SK-N-SH treated with all-trans-retinoic acid at 6 μM for 48 hours (cell line): ENCODE data around the gene DBF4B.
"Not testable (repeated sequence)": the region's sequence is repeated elsewhere in the genome, so short reads cannot be mapped to it uniquely, and the experiment has no call there.

ENCODE experiments used
- ATAC-seq: fragments of 200-7000 bp; cut with Tn5 transposase; 3 replicates; pipeline ENCODE4 v1.9.1; 2020; ENCODE audit warnings: mild to moderate bottlenecking, moderate library complexity
- ARNTL ChIP-seq: fragments of 450-650 bp; formaldehyde crosslinking; IDR thresholded peaks from 2 replicates; pipeline ENCODE4 v1.5.0; 2020; ENCODE audit warnings: low read depth, mild to moderate bottlenecking, moderate library complexity, borderline replicate concordance
- BACH2 ChIP-seq: fragments of 250-450 bp; sonication (Bioruptor Pico); IDR thresholded peaks from 2 replicates; pipeline ENCODE4 v1.9.0; 2021; ENCODE audit warnings: mild to moderate bottlenecking, borderline replicate concordance
- CSDC2 ChIP-seq: fragments of 250-450 bp; sonication (Bioruptor Pico); IDR thresholded peaks from 2 replicates; pipeline ENCODE4 v1.5.0; 2020; ENCODE audit warnings: mild to moderate bottlenecking, moderate library complexity
- ESRRG ChIP-seq: fragments of 250-450 bp; sonication (Bioruptor Pico); IDR thresholded peaks from 2 replicates; pipeline ENCODE4 v1.6.1; 2021; ENCODE audit warnings: mild to moderate bottlenecking
- GLIS3 ChIP-seq: fragments of 250-450 bp; sonication (Bioruptor Pico); IDR thresholded peaks from 2 replicates; pipeline ENCODE4 v1.5.0; 2020; ENCODE audit warnings: mild to moderate bottlenecking, moderate library complexity
- ISL1 ChIP-seq: fragments of 250-450 bp; sonication (Bioruptor Pico); IDR thresholded peaks from 2 replicates; pipeline ENCODE4 v2.1.2; 2022; ENCODE audit warnings: mild to moderate bottlenecking, moderate library complexity
- OSR1 ChIP-seq: fragments of 250-450 bp; sonication (Bioruptor Pico); IDR thresholded peaks from 2 replicates; pipeline ENCODE4 v1.8.0; 2022; ENCODE audit warnings: moderate library complexity, mild to moderate bottlenecking, inconsistent platforms
- RARB ChIP-seq: fragments of 250-450 bp; sonication (Bioruptor Pico); IDR thresholded peaks from 2 replicates; pipeline ENCODE4 v1.8.0; 2021; ENCODE audit warnings: mild to moderate bottlenecking, moderate library complexity
- SNAI2 ChIP-seq: fragments of 250-450 bp; sonication (Bioruptor Pico); IDR thresholded peaks from 2 replicates; pipeline ENCODE4 v1.5.0; 2020; ENCODE audit warnings: mild to moderate bottlenecking, moderate library complexity
- TOX ChIP-seq: fragments of 250-450 bp; sonication (Bioruptor Pico); IDR thresholded peaks from 2 replicates; pipeline ENCODE4 v1.8.0; 2021; ENCODE audit warnings: mild to moderate bottlenecking, moderate library complexity, borderline replicate concordance
- ZC3H10 ChIP-seq: fragments of 250-450 bp; sonication (Bioruptor Pico); IDR thresholded peaks from 2 replicates; pipeline ENCODE4 v1.5.1; 2021; ENCODE audit warnings: mild to moderate bottlenecking, moderate library complexity
- ZFP3 ChIP-seq: fragments of 250-450 bp; sonication (Bioruptor Pico); IDR thresholded peaks from 2 replicates; pipeline ENCODE4 v1.5.0; 2020; ENCODE audit warnings: mild to moderate bottlenecking, moderate library complexity
- ZFP30 ChIP-seq: fragments of 450-650 bp; formaldehyde crosslinking; IDR thresholded peaks from 2 replicates; pipeline ENCODE4 v1.5.0; 2022; ENCODE audit warnings: mild to moderate bottlenecking, moderate library complexity
- ZNF565 ChIP-seq: fragments of 450-650 bp; formaldehyde crosslinking; conservative IDR thresholded peaks from 2 replicates; pipeline ENCODE4 v1.5.0; 2020; ENCODE audit warnings: low read depth, mild to moderate bottlenecking, moderate library complexity
- ZNF8 ChIP-seq: fragments of 450-650 bp; formaldehyde crosslinking; IDR thresholded peaks from 2 replicates; pipeline ENCODE4 v1.5.0; 2020; ENCODE audit warnings: mild to moderate bottlenecking, moderate library complexity
- TF ChIP-seq, protein P1 (sequence below): fragments of 250-450 bp; sonication (Bioruptor Pico); IDR thresholded peaks from 2 replicates; pipeline ENCODE4 v1.5.1; 2020; ENCODE audit warnings: low read depth, mild to moderate bottlenecking, moderate library complexity
- TF ChIP-seq, protein P2 (sequence below): fragments of 250-450 bp; sonication (Bioruptor Pico); IDR thresholded peaks from 2 replicates; pipeline ENCODE4 v1.5.0; 2020; ENCODE audit warnings: mild to moderate bottlenecking, moderate library complexity
- TF ChIP-seq, protein P3 (sequence below): fragments of 250-450 bp; sonication (Bioruptor Pico); IDR thresholded peaks from 2 replicates; pipeline ENCODE4 v1.8.0; 2021; ENCODE audit warnings: low read depth, mild to moderate bottlenecking, moderate library complexity, borderline replicate concordance
- TF ChIP-seq, protein P4 (sequence below): fragments of 250-450 bp; sonication (Bioruptor Pico); IDR thresholded peaks from 2 replicates; pipeline ENCODE4 v1.5.1; 2021; ENCODE audit warnings: mild to moderate bottlenecking, moderate library complexity
- TF ChIP-seq, protein P5 (sequence below): fragments of 250-450 bp; sonication (Bioruptor Pico); IDR thresholded peaks from 2 replicates; pipeline ENCODE4 v1.8.0; 2020; ENCODE audit warnings: mild to moderate bottlenecking, moderate library complexity, borderline replicate concordance

Gene DBF4B

DNA sequence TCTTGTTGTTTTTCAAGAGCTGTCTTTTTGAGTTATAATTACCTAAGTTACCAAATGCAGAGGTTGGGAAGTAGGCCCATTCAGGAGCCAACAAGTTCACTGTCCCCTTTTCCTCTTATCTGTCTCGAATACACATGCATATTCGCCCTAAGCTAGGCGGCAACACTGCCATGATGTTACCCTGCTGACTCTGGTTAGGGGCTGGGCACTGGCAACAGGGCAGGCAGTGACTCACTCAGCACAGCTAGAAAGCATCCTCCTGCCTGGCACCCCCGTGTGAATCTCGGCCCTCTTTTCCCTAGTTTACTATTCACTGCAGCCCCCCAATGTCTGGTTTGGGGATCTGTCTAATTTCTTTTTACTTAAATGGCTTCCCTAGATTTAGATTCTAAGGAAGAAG is 13.8 kb downstream of the DBF4B start:
- peak; percentile 26; the same call in 1 of the 3 replicates for ATAC-seq
- TF ChIP-seq, protein P1, sequence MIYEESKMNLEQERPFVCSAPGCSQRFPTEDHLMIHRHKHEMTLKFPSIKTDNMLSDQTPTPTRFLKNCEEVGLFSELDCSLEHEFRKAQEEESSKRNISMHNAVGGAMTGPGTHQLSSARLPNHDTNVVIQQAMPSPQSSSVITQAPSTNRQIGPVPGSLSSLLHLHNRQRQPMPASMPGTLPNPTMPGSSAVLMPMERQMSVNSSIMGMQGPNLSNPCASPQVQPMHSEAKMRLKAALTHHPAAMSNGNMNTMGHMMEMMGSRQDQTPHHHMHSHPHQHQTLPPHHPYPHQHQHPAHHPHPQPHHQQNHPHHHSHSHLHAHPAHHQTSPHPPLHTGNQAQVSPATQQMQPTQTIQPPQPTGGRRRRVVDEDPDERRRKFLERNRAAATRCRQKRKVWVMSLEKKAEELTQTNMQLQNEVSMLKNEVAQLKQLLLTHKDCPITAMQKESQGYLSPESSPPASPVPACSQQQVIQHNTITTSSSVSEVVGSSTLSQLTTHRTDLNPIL (CRISPR knock-in tag) = no peak
- TF ChIP-seq OSR1 (CRISPR knock-in tag) (no peak), ZNF8 (CRISPR knock-in tag) (no peak), ISL1 (no peak), SNAI2 (CRISPR knock-in tag) (no peak), CSDC2 (CRISPR knock-in tag) (no peak), ZFP30 (no peak), ARNTL (CRISPR knock-in tag) (no peak), RARB (CRISPR knock-in tag) (no peak), ESRRG (CRISPR knock-in tag) (no peak), ZNF565 (CRISPR knock-in tag) (no peak), ZC3H10 (CRISPR knock-in tag) (no peak)
- TF ChIP-seq, protein P2, sequence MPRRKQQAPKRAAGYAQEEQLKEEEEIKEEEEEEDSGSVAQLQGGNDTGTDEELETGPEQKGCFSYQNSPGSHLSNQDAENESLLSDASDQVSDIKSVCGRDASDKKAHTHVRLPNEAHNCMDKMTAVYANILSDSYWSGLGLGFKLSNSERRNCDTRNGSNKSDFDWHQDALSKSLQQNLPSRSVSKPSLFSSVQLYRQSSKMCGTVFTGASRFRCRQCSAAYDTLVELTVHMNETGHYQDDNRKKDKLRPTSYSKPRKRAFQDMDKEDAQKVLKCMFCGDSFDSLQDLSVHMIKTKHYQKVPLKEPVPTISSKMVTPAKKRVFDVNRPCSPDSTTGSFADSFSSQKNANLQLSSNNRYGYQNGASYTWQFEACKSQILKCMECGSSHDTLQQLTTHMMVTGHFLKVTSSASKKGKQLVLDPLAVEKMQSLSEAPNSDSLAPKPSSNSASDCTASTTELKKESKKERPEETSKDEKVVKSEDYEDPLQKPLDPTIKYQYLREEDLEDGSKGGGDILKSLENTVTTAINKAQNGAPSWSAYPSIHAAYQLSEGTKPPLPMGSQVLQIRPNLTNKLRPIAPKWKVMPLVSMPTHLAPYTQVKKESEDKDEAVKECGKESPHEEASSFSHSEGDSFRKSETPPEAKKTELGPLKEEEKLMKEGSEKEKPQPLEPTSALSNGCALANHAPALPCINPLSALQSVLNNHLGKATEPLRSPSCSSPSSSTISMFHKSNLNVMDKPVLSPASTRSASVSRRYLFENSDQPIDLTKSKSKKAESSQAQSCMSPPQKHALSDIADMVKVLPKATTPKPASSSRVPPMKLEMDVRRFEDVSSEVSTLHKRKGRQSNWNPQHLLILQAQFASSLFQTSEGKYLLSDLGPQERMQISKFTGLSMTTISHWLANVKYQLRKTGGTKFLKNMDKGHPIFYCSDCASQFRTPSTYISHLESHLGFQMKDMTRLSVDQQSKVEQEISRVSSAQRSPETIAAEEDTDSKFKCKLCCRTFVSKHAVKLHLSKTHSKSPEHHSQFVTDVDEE = no peak
- TF ChIP-seq, protein P3, sequence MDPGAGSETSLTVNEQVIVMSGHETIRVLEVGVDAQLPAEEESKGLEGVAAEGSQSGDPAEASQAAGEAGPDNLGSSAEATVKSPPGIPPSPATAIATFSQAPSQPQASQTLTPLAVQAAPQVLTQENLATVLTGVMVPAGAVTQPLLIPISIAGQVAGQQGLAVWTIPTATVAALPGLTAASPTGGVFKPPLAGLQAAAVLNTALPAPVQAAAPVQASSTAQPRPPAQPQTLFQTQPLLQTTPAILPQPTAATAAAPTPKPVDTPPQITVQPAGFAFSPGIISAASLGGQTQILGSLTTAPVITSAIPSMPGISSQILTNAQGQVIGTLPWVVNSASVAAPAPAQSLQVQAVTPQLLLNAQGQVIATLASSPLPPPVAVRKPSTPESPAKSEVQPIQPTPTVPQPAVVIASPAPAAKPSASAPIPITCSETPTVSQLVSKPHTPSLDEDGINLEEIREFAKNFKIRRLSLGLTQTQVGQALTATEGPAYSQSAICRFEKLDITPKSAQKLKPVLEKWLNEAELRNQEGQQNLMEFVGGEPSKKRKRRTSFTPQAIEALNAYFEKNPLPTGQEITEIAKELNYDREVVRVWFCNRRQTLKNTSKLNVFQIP (CRISPR knock-in tag) = no peak
- TF ChIP-seq, protein P4, sequence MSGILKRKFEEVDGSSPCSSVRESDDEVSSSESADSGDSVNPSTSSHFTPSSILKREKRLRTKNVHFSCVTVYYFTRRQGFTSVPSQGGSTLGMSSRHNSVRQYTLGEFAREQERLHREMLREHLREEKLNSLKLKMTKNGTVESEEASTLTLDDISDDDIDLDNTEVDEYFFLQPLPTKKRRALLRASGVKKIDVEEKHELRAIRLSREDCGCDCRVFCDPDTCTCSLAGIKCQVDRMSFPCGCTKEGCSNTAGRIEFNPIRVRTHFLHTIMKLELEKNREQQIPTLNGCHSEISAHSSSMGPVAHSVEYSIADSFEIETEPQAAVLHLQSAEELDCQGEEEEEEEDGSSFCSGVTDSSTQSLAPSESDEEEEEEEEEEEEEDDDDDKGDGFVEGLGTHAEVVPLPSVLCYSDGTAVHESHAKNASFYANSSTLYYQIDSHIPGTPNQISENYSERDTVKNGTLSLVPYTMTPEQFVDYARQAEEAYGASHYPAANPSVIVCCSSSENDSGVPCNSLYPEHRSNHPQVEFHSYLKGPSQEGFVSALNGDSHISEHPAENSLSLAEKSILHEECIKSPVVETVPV = no peak
- TF ChIP-seq, protein P5, sequence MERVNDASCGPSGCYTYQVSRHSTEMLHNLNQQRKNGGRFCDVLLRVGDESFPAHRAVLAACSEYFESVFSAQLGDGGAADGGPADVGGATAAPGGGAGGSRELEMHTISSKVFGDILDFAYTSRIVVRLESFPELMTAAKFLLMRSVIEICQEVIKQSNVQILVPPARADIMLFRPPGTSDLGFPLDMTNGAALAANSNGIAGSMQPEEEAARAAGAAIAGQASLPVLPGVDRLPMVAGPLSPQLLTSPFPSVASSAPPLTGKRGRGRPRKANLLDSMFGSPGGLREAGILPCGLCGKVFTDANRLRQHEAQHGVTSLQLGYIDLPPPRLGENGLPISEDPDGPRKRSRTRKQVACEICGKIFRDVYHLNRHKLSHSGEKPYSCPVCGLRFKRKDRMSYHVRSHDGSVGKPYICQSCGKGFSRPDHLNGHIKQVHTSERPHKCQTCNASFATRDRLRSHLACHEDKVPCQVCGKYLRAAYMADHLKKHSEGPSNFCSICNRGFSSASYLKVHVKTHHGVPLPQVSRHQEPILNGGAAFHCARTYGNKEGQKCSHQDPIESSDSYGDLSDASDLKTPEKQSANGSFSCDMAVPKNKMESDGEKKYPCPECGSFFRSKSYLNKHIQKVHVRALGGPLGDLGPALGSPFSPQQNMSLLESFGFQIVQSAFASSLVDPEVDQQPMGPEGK = no peak

DNA sequence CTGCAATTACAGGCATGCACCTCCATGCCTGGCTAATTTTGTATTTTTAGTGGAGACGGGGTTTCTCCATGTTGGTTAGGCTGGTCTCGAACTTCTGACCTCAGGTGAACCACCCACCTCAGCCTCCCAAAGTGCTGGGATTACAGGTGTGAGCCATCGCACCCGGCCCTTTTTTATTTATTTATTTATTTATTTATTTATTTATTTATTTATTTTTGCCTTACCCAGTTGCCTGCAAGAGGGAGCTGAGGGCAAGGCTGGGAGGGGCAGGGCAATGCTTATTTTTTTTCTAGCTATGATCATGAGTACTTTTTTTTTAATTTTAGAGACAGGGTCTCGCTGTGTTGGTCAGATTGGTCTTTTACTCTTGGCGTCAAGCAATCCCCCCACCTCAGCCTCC is 17.7 kb downstream of the DBF4B start:
- not testable (repeated sequence) for ATAC-seq

DNA sequence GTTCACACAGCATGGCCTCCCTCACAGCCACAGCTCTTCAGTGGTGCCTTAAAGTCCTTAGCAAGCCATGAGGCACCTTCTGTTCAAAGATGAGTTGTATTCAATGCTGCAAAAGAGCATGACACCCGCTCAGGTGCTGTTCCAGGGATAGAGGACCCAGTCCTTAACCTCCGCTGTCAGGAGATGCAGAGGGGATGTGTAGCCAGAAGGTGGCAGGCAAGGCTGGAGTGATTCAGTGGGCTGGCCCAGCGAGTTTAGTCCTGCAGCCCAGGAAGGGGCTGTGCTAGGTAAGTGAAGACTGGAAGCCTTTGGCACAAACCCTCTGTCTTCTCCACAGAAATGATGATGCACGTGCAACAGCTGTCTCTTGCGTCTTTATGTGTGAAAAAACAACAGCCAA is 25.3 kb downstream of the DBF4B start:
- no peak for TF ChIP-seq ZNF8 (CRISPR knock-in tag)
- no peak for TF ChIP-seq BACH2
- TF ChIP-seq SNAI2 (CRISPR knock-in tag) = no peak
- TF ChIP-seq OSR1 (CRISPR knock-in tag) = no peak
- no peak for TF ChIP-seq TOX (CRISPR knock-in tag)
- TF ChIP-seq ZC3H10 (CRISPR knock-in tag) = no peak
- no peak for TF ChIP-seq ZFP3 (CRISPR knock-in tag)
- TF ChIP-seq, protein P4 = no peak
- no peak for TF ChIP-seq ARNTL (CRISPR knock-in tag)
- no peak for TF ChIP-seq ZNF565 (CRISPR knock-in tag)
- TF ChIP-seq GLIS3 (CRISPR knock-in tag) = no peak
- TF ChIP-seq, protein P2 = no peak
- TF ChIP-seq, protein P1 (CRISPR knock-in tag) = no peak
- peak; percentile 77 for ATAC-seq
